Activated CD4-positive, alpha-beta T cell treated with anti-CD3 and anti-CD28 coated beads for 36 hours (primary cell): Measurements from ENCODE around the gene RFX4. TPM values are rescaled to one million over a fixed set of nuclear protein-coding genes. Genes with fewer than 3 reads are reported as not detected.

Source experiments
- ATAC-seq: fragments of 200-7000 bp; cut with Tn5 transposase; one replicate; pipeline ENCODE4 v1.10.0; 2021; ENCODE audit warnings: mild to moderate bottlenecking, moderate library complexity
- CTCF ChIA-PET: fragments of 350-600 bp; sonication (Branson Sonifier 250); formaldehyde crosslinking; loops from one replicate; lab custom pipeline; 2021; ENCODE audit warnings: antibody characterized with exemption; lab: Charles Lee
- POLR2A ChIA-PET: fragments of 350-600 bp; sonication (Branson Sonifier 250); formaldehyde crosslinking; loops from one replicate; lab custom pipeline; 2021; ENCODE audit warnings: antibody characterized with exemption, inconsistent platforms; lab: Charles Lee
- DNase-seq: peaks from one replicate; pipeline ENCODE4 v3.0.0-alpha.2; 2020
- H3K27ac Mint-ChIP-seq: one replicate; pipeline ENCODE4 v1.8.0; 2021; ENCODE audit warnings: mixed read lengths
- H3K27me3 Mint-ChIP-seq: one replicate; pipeline ENCODE4 v1.8.0; 2021; ENCODE audit warnings: mixed read lengths
- H3K36me3 Mint-ChIP-seq: one replicate; pipeline ENCODE4 v1.8.0; 2021; ENCODE audit warnings: low read depth, mixed read lengths
- H3K4me1 Mint-ChIP-seq: one replicate; pipeline ENCODE4 v1.8.0; 2021; ENCODE audit warnings: mixed read lengths
- H3K4me3 Mint-ChIP-seq: one replicate; pipeline ENCODE4 v1.8.0; 2021; ENCODE audit warnings: mild to moderate bottlenecking, moderate library complexity, mixed read lengths
- H3K9me3 Mint-ChIP-seq: one replicate; pipeline ENCODE4 v1.8.0; 2021; ENCODE audit warnings: low read depth, mixed read lengths
- intact Hi-C, 2 experiments: fragments of 100-400 bp; cut with DNase I in 1 of 2; cut with micrococcal nuclease in 1 of 2; formaldehyde crosslinking; loops; one replicate each; pipeline versions ENCODE4 v1.14.2 to v1.15.1; 2022 to 2024; cut with DNase I, micrococcal nuclease
- total RNA-seq, 2 experiments: library from RNA; stranded (reverse); gene quantifications; one replicate each; pipeline ENCODE4 v1.2.3, GENCODE V29; 2021

RFX4 gene
- total RNA-seq, 2 experiments from 2014 or later = not detected

DNA sequence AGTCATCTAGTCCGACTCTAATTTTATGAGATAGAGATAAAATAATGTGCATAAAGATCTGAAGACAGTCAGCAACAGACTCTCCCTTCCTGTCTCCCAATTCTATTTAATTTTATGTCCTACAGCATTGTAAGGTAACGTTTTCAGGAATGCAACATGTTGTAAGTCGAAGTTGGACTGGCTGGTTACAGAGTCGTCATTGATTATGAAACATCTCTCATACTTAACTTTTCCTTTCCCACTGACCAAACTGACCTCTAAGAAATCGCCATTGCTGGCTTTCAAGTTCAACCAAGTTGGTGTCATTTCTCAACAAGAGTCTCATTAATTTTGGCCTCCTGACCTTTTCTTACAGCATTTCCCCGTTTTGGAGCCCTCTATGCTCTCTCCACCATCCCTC, 186.7 kb downstream of the RFX4 start:
- H3K36me3 Mint-ChIP-seq = peaks cover 2% of the 10 kb centered on the region

DNA sequence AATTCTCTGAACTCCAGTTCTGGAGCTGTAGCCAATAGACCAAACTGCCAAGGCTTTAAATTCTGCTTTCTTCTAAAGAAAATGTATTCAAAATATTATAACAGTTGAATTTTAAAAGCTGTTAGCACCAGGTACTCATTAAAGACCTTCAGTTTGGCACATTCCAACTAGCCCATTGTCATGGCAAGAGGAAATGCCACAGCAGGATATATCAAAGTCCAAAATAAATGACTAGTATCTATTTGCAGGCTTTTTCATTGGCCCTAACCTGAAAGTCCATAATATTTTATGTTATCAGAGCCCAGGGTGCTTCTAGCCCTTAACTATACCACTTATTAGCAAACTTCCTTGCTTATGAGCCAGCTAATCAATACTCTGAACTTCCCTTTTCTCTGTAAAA, 188.6 kb downstream of the RFX4 start:
- ChIA-PET POLR2A (no interaction called here), CTCF (interaction anchor here (0.7 to 2.5 kb wide), 2 partner anchors 11 to 23 kb away, joined by 3 to 9 read pairs; no protein-coding TSS in a partner anchor)
- Mint-ChIP-seq H3K27me3 (no peaks in the 10 kb centered on the region), H3K9me3 (no peaks in the 10 kb centered on the region), H3K36me3 (peaks cover 2% of the 10 kb centered on the region), H3K4me3 (no peak overlapping the region), H3K27ac (no peak overlapping the region), H3K4me1 (peaks cover 36% of the 10 kb centered on the region)
- no peak for ATAC-seq
- DNase-seq = no peak
- intact Hi-C loops = loop anchor here in 1 of 2 experiments (5.0 to 10.0 kb wide), 4 partner anchors 469 to 1664 kb away; partner anchors contain the start of genes APPL2, CKAP4, TCP11L2 and WASHC4

More for the DNA sequence above, 186.7 kb downstream of the RFX4 start:
- ATAC-seq = no peak
- Mint-ChIP-seq H3K27me3 (no peaks in the 10 kb centered on the region), H3K9me3 (no peaks in the 10 kb centered on the region), H3K27ac (no peak overlapping the region), H3K4me1 (peaks cover 26% of the 10 kb centered on the region), H3K4me3 (no peak overlapping the region)
- CTCF ChIA-PET = interaction anchor here (2.5 kb wide), 1 partner anchor 21 kb away, joined by 9 read pairs; no protein-coding TSS in a partner anchor
- POLR2A ChIA-PET = no interaction called here
- intact Hi-C loops = no loop called here
- DNase-seq = no peak

DNA sequence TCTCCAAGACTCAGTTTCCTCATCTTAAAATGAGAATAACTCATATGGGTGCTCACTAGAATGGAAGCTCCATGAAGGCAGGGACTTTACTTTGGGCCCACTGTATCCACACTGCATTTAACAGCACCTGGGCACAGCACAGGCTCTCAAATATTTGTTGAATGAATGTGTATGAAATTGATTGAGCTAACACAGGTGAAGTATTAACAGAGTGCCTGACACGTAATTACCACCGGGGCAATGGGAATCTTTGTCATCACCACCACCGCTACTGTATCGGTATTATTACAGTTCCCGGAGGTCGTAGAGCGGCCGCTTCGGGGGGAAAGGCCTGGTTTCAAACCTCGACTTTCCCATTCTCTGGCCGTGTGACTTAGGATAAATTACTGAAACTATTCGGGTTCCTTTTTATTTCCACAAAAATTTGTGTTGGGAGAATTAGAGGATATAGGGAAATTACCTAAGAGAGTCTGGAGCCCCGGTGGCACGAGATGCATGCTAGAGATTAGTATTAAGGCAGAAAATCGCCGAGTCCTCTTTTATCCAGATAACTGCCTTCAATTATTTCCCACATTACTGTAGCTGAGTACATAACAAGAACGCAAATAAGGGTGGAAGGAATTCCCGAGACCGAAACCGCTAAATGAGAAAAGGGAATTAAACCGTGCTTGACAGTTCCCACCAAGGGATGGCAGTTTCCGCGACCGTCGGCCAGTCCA, 190.6 kb downstream of the RFX4 start:
- intact Hi-C loops = loop anchor here (1.0 to 10.0 kb wide), 10 partner anchors 21 to 1666 kb away; partner anchors contain the start of genes APPL2 (in 1 of the 2), CKAP4 (in 1 of the 2), CRY1 (in 1 of the 2) and POLR3B (in 1 of the 2)
- Mint-ChIP-seq H3K27ac (peak overlapping the region; percentile 98), H3K4me1 (peaks cover 32% of the 10 kb centered on the region), H3K9me3 (no peaks in the 10 kb centered on the region), H3K36me3 (peaks cover 2% of the 10 kb centered on the region), H3K27me3 (no peaks in the 10 kb centered on the region), H3K4me3 (peak overlapping the region; percentile 95)
- peak; percentile 2 for ATAC-seq
- ChIA-PET CTCF (interaction anchor here (0.8 to 1.7 kb wide), 6 partner anchors 13 to 416 kb away, joined by 3 to 4 read pairs (median 4); no protein-coding TSS in a partner anchor), POLR2A (no interaction called here)
- no peak for DNase-seq

DNA sequence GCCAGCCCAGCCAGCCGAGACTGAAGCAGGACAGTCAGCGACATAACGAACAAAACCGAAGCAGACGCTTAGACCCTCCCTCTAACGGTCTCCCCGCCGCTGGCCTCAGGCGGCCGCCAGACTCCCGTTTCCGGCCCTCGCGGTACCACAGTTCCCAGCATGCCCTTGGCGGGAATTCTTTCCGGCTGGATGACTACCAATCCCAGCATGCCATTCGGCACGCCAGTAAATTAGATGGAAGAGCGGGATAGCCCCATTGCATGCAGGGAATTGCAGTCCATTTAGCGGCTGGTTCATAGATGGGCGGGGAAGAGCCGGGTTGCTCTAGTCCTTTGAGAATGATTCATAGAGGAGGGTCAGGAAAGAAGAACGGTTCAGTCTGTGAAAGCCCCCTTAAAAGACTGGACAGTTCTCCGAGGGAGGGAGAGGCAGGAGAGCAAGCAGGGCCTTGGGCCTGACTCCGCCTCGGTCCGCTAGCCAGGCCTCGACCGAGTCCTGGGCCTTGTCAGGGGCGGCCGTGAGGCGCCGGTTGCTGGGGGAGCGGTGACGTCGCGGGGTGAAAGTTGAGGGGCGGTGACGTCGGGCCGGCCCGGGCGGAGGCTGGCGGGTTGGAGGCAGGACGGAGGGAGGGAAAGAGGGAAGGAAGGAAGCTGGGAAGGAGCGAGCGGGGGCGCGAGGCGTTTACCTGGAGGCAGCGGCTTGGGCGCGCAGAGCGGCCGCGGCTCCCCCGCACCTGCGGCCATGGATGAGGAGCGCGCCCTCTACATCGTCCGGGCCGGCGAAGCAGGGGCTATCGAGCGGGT, 191.4 kb downstream of the RFX4 start, which contains the start of gene RIC8B:
Gene RIC8B, plus strand, starts transcription at position 678 of the 803 bp plus-strand sequence. Its CDS starts 64 bp downstream, at position 742.
- ChIA-PET POLR2A (interaction anchor here (0.6 kb wide), 1 partner anchor 1443 kb away, joined by 3 read pairs; no protein-coding TSS in a partner anchor), CTCF (interaction anchor here (0.8 kb wide), 1 partner anchor 417 kb away, joined by 4 read pairs; no protein-coding TSS in a partner anchor)
- H3K9me3 Mint-ChIP-seq = no peaks in the 10 kb centered on the region
- peaks cover 32% of the 10 kb centered on the region for H3K4me1 Mint-ChIP-seq
- DNase-seq = peak; percentile 89
- H3K27me3 Mint-ChIP-seq = no peaks in the 10 kb centered on the region
- peak within 1 kb of the TSS; percentile 95 for H3K4me3 Mint-ChIP-seq
- ATAC-seq = peak; percentile 92
- intact Hi-C loops = loop anchor here (1.0 to 10.0 kb wide), 10 partner anchors 21 to 1667 kb away; partner anchors contain the start of genes APPL2 (in 1 of the 2), CKAP4 (in 1 of the 2), CRY1 (in 1 of the 2) and POLR3B (in 1 of the 2)
- peak within 1 kb of the TSS; percentile 98 for H3K27ac Mint-ChIP-seq
- peaks cover 2% of the 10 kb centered on the region for H3K36me3 Mint-ChIP-seq

DNA sequence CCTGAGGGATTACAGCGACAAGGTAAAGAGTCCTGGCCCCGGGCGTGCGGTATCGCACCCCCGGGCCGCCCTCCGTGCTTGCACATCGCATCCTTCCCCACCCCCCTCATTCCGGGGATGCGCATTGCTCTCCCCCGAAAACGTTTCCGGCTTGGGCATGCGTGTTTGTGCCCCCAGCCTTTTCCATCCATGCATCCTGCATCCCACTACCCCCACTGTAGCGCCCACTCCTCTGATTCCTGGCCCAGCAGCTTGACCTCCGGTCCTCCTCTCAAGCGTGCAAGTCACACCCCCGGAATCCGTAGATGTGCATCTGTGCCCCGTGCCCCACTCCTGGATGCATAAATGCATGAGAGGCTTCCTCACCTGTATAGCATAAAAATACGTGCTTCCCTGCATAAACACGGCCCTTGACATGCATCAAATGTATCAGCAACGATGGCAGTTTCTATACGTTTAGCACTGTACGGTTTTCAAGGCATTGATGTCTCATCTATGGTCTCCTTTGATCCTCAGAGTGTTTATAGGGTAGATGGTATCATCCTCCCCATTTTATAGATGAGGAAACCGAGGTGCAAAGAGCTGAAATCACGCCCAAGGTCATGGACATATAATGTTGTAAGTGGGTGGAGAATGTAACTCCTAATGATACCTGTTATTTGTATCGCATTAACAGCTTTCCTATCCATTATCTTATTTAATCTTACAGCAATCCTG, 192.2 kb downstream of the RFX4 start:
- Mint-ChIP-seq H3K27ac (peak overlapping the region; percentile 98), H3K4me1 (peaks cover 32% of the 10 kb centered on the region), H3K9me3 (no peaks in the 10 kb centered on the region), H3K4me3 (peak overlapping the region; percentile 95), H3K27me3 (no peaks in the 10 kb centered on the region), H3K36me3 (peaks cover 2% of the 10 kb centered on the region)
- ChIA-PET POLR2A (interaction anchor here (0.6 kb wide), 1 partner anchor 1444 kb away, joined by 3 read pairs; no protein-coding TSS in a partner anchor), CTCF (interaction anchor here (1.0 to 1.2 kb wide), 3 partner anchors 9 to 144 kb away, joined by 3 to 5 read pairs (median 4); no protein-coding TSS in a partner anchor)
- DNase-seq (peak; percentile 48), ATAC-seq (peak; percentile 18)
- intact Hi-C loops = loop anchor here (1.0 to 10.0 kb wide), 10 partner anchors 22 to 1668 kb away; partner anchors contain the start of genes APPL2 (in 1 of the 2), CKAP4 (in 1 of the 2), CRY1 (in 1 of the 2) and POLR3B (in 1 of the 2)

DNA sequence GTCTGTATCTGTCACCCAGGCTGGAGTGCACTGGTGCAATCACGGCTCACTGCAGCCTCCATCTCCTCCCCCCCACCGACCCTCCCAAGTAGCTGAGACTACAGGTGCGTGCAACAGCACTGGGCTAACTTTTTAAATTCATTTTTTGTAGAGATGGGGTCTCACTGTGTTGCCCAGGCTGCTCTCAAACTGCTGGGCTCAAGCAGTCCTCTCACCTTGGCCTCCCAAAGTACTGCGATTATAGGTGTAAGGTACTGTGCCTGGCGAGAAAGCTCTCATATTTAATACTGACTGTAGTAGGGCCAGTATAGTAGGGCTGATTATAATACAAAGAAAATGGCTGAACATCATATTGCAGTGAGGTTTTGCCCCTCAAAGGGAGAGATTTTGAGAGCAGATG, 194.1 kb downstream of the RFX4 start:
- POLR2A ChIA-PET = no interaction called here

DNA sequence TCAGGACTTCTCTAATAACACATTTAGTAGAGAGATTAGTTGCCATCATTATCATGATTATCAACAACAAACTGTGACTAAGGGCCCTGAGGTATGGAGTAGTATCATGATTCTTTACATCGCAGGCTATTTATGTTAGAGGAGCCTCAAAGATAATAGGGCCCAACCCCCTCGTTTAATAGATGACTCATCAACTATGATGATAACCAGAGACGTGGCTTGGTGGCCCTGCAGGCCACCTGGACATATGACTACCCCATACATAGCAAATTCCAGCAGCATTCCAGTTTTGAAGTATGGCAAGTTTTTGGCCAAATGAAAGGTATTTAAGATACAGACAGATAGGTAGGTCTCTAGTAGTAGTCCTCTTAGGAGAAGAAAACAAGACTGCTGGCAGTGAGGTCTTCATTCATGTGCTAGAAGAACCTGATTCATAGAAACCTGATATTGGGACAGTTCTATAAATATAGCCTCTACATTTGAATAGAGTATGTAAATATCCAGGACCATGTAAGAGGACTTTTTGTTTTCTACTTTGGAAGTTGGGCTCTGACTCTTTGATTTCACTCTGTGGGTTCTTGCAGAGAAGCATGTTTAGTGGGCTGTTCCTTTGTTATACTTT, 197.3 kb downstream of the RFX4 start:
- peaks cover 28% of the 10 kb centered on the region for H3K4me1 Mint-ChIP-seq
- ATAC-seq = no peak
- H3K27me3 Mint-ChIP-seq = no peaks in the 10 kb centered on the region
- H3K27ac Mint-ChIP-seq = no peak overlapping the region
- no peaks in the 10 kb centered on the region for H3K9me3 Mint-ChIP-seq
- peaks cover 5% of the 10 kb centered on the region for H3K36me3 Mint-ChIP-seq
- ChIA-PET POLR2A (no interaction called here), CTCF (no interaction called here)
- DNase-seq = no peak
- intact Hi-C loops = no loop called here
- no peak overlapping the region for H3K4me3 Mint-ChIP-seq

More for the DNA sequence above, 194.1 kb downstream of the RFX4 start:
- H3K27me3 Mint-ChIP-seq = no peaks in the 10 kb centered on the region
- DNase-seq (no peak), ATAC-seq (no peak)
- no peaks in the 10 kb centered on the region for H3K9me3 Mint-ChIP-seq
- H3K4me3 Mint-ChIP-seq = no peak overlapping the region
- peaks cover 35% of the 10 kb centered on the region for H3K4me1 Mint-ChIP-seq
- peaks cover 2% of the 10 kb centered on the region for H3K36me3 Mint-ChIP-seq
- intact Hi-C loops = loop anchor here in 1 of 2 experiments (10.0 kb wide), 2 partner anchors 532 to 1542 kb away; partner anchors contain the start of genes APPL2 and CKAP4
- no peak overlapping the region for H3K27ac Mint-ChIP-seq
- CTCF ChIA-PET = interaction anchor here (1.1 kb wide), 1 partner anchor 14 kb away, joined by 3 read pairs; no protein-coding TSS in a partner anchor

DNA sequence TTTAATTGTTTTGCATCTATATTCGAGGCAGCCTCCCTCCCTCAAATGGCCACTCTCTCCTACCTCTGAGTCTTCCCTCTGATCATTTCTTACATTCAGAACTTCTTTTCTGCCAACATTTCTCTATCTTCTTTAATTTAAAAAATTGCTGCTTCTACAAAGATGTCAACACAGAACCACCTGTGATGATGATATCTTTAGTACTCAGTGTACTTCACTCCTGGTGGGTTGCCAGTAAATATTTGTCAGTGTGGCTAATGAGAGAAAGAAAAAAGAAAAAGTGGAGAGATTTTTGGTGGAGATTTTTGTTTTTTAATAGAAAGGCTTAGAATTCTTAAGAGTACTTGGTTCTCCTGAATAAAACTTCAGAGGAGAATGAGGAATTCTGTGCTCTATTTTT, 199.8 kb downstream of the RFX4 start:
- Mint-ChIP-seq H3K27ac (no peak overlapping the region), H3K4me1 (peaks cover 8% of the 10 kb centered on the region), H3K9me3 (no peaks in the 10 kb centered on the region), H3K27me3 (no peaks in the 10 kb centered on the region), H3K36me3 (peaks cover 11% of the 10 kb centered on the region), H3K4me3 (no peak overlapping the region)
- ATAC-seq (no peak), DNase-seq (no peak)
- intact Hi-C loops = no loop called here
- ChIA-PET POLR2A (no interaction called here), CTCF (no interaction called here)

DNA sequence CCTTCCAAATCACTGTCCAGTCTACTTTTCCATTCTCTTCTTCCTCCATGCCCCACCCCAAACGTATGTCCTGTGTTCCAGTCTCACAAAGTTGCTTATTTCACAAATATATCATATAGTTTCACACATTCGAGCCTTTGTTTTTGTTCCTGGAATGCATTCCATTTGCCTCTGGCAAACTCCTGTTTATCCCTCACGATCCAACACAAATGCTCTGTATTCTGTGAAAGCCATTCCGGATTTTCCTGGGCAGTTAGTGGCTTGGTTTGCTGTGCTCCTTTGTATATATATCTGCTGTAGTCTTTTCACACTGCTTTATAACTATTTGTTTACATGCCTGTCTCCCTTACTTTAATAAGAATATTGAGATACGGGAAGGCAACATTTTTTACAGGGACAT, 200.7 kb downstream of the RFX4 start:
- CTCF ChIA-PET = no interaction called here
- ATAC-seq = no peak
- H3K4me3 Mint-ChIP-seq = no peak overlapping the region
- H3K27ac Mint-ChIP-seq = no peak overlapping the region
- intact Hi-C loops = no loop called here
- DNase-seq = no peak
- H3K9me3 Mint-ChIP-seq = no peaks in the 10 kb centered on the region
- H3K36me3 Mint-ChIP-seq = peaks cover 18% of the 10 kb centered on the region
- H3K4me1 Mint-ChIP-seq = peaks cover 2% of the 10 kb centered on the region
- POLR2A ChIA-PET = no interaction called here
- H3K27me3 Mint-ChIP-seq = no peaks in the 10 kb centered on the region

DNA sequence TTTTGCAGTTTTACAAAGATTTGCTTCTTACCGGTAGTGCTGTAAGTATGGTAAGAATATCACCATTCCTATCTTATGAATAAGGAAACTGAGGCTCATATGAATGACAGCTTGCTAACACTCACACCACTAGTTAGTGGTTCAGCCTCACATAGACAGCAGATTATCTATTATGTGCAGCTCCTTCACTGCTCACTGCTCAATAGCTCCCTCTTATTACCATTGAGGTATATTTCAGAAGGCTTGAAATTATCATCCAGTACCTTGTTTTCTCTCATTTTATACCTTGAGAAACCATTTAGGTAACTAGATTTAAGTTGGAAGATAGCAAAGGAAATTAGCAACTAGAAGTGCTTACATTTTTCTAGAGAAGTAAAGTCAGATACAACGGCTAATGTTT, 207.2 kb downstream of the RFX4 start:
- no peaks in the 10 kb centered on the region for H3K9me3 Mint-ChIP-seq
- intact Hi-C loops = no loop called here
- ATAC-seq (no peak), DNase-seq (no peak)
- no peak overlapping the region for H3K27ac Mint-ChIP-seq
- POLR2A ChIA-PET = no interaction called here
- H3K36me3 Mint-ChIP-seq = peaks cover 49% of the 10 kb centered on the region
- no peaks in the 10 kb centered on the region for H3K4me1 Mint-ChIP-seq
- CTCF ChIA-PET = interaction anchor here (0.8 kb wide), 1 partner anchor 52 kb away, joined by 3 read pairs; no protein-coding TSS in a partner anchor
- no peaks in the 10 kb centered on the region for H3K27me3 Mint-ChIP-seq
- no peak overlapping the region for H3K4me3 Mint-ChIP-seq
